ENCODE results near the gene ME3. TPM values are rescaled to one million over a fixed set of nuclear protein-coding genes. Genes with fewer than 3 reads are reported as not detected.
"Not testable (repeated sequence)": the region's sequence is repeated elsewhere in the genome, so short reads cannot be mapped to it uniquely, and the experiment has no call there.

ME3 gene
- total RNA-seq, 1 donor from 2014 or later: 16.7 TPM

DNA sequence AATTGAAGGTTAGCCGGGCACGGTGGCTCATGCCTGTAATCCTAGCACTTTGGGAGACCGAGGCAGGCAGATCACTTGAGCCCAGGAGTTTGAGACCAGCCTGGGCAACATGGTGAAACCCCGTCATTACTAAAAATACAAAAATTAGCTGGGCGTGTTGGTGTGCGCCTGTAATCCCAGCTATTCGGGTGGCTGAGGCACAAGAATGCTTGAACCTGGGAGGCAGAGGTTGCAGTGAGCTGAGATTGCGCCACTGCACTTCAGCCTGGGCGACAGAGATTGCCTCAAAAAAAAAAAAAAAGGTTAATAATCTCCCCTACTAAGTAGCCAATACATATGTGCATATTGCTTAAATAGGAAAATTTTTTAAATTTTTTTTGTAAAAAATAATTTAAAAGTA is 255.5 kb downstream of the ME3 start:
- not testable (repeated sequence) for H3K9ac ChIP-seq (ENCODE audit: low read depth in 1 of 3, low read length in 3 of 3); H3K27me3 ChIP-seq (ENCODE audit: control insufficient read depth in 3 of 3, insufficient read depth in 3 of 3, low read length in 3 of 3); H3K27ac ChIP-seq (ENCODE audit: low read depth, low read length); H3K4me3 ChIP-seq (ENCODE audit: low read length in 3 of 3); H3K4me1 ChIP-seq (ENCODE audit: control insufficient read depth in 3 of 3, insufficient read depth in 3 of 3, low read length in 3 of 3); H3K36me3 ChIP-seq (ENCODE audit: control insufficient read depth in 3 of 3, insufficient read depth in 3 of 3, low read length in 3 of 3); H3K9me3 ChIP-seq (ENCODE audit: control insufficient read depth in 3 of 3, low read length in 3 of 3)

- Histone ChIP-seq H3K27ac (ENCODE audit: low read depth, low read length) (no peak overlapping the region), H3K4me1 (ENCODE audit: control insufficient read depth in 3 of 3, insufficient read depth in 3 of 3, low read length in 3 of 3) (no peaks in the 10 kb centered on the region), H3K9ac (ENCODE audit: low read depth in 1 of 3, low read length in 3 of 3) (no peak overlapping the region), H3K4me3 (ENCODE audit: low read length in 3 of 3) (no peak overlapping the region), H3K36me3 (ENCODE audit: control insufficient read depth in 3 of 3, insufficient read depth in 3 of 3, low read length in 3 of 3) (peaks cover 0 to 4% (median 0%) of the 10 kb centered on the region in 3 donors), H3K27me3 (ENCODE audit: control insufficient read depth in 3 of 3, insufficient read depth in 3 of 3, low read length in 3 of 3) (no peaks in the 10 kb centered on the region), H3K9me3 (ENCODE audit: control insufficient read depth in 3 of 3, low read length in 3 of 3) (no peaks in the 10 kb centered on the region)
These were observed 255.9 kb downstream of the ME3 start for GRCh38 chr11:86416494-86416893.

DNA sequence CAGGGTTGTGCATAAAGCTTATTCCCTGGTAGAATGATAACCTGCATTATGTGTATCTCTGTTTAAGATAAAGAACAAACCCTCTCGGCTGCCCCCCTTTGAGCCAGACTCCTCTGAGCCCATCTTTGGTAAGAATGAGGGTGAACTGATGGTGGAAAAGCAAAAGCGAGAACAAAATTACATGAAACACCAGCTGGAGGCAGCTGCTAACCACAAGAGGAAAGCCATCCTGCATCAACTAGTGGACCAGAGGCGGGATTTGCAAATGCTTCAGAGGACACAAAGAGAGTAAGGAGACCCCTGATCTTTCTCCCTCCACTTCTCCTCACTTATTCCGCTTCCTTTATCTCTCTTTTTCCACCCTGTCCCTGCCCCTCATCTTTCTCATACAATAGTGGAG is 257.4 kb downstream of the ME3 start:
- peaks cover 0 to 4% (median 0%) of the 10 kb centered on the region in 3 donors for H3K36me3 ChIP-seq (ENCODE audit: control insufficient read depth in 3 of 3, insufficient read depth in 3 of 3, low read length in 3 of 3)
- no peak overlapping the region for H3K9ac ChIP-seq (ENCODE audit: low read depth in 1 of 3, low read length in 3 of 3)
- H3K27ac ChIP-seq (ENCODE audit: low read depth, low read length): no peak overlapping the region
- no peaks in the 10 kb centered on the region for H3K9me3 ChIP-seq (ENCODE audit: control insufficient read depth in 3 of 3, low read length in 3 of 3)
- no peak overlapping the region for H3K4me3 ChIP-seq (ENCODE audit: low read length in 3 of 3)
- H3K27me3 ChIP-seq (ENCODE audit: control insufficient read depth in 3 of 3, insufficient read depth in 3 of 3, low read length in 3 of 3): no peaks in the 10 kb centered on the region
- no peaks in the 10 kb centered on the region for H3K4me1 ChIP-seq (ENCODE audit: control insufficient read depth in 3 of 3, insufficient read depth in 3 of 3, low read length in 3 of 3)

- Histone ChIP-seq H3K4me3 (ENCODE audit: low read length in 3 of 3) (no peak overlapping the region), H3K9ac (ENCODE audit: low read depth in 1 of 3, low read length in 3 of 3) (no peak overlapping the region), H3K9me3 (ENCODE audit: control insufficient read depth in 3 of 3, low read length in 3 of 3) (no peaks in the 10 kb centered on the region), H3K27ac (ENCODE audit: low read depth, low read length) (no peak overlapping the region), H3K36me3 (ENCODE audit: control insufficient read depth in 3 of 3, insufficient read depth in 3 of 3, low read length in 3 of 3) (peaks cover 0 to 4% (median 0%) of the 10 kb centered on the region in 3 donors), H3K4me1 (ENCODE audit: control insufficient read depth in 3 of 3, insufficient read depth in 3 of 3, low read length in 3 of 3) (no peaks in the 10 kb centered on the region), H3K27me3 (ENCODE audit: control insufficient read depth in 3 of 3, insufficient read depth in 3 of 3, low read length in 3 of 3) (no peaks in the 10 kb centered on the region)
These were observed 258.4 kb downstream of the ME3 start for GRCh38 chr11:86414032-86414431.

DNA sequence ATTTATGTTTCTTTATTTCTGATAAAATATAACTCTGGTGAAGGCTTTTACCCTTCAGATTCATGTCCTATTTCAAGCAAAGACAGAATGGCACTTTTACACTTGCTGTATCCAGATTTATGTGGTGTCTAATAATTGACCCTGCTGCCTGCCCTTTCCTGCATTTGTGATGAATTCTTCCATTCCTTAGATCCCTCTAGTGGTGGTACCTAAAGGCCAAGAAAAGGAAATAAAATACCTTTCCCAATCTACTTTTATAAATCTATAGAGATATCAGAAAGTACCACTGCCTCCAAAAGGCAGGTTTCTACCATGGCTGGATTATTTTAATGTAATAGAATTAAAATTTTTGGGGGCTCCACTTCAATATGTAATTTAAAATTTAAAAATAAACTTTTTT is 263.6 kb downstream of the ME3 start:
- H3K27me3 ChIP-seq (ENCODE audit: control insufficient read depth in 3 of 3, insufficient read depth in 3 of 3, low read length in 3 of 3): no peaks in the 10 kb centered on the region
- H3K9me3 ChIP-seq (ENCODE audit: control insufficient read depth in 3 of 3, low read length in 3 of 3): no peaks in the 10 kb centered on the region
- H3K36me3 ChIP-seq (ENCODE audit: control insufficient read depth in 3 of 3, insufficient read depth in 3 of 3, low read length in 3 of 3): peaks cover 0 to 4% (median 0%) of the 10 kb centered on the region in 3 donors
- H3K9ac ChIP-seq (ENCODE audit: low read depth in 1 of 3, low read length in 3 of 3): no peak overlapping the region
- no peaks in the 10 kb centered on the region for H3K4me1 ChIP-seq (ENCODE audit: control insufficient read depth in 3 of 3, insufficient read depth in 3 of 3, low read length in 3 of 3)
- H3K27ac ChIP-seq (ENCODE audit: low read depth, low read length): no peak overlapping the region
- no peak overlapping the region for H3K4me3 ChIP-seq (ENCODE audit: low read length in 3 of 3)

DNA sequence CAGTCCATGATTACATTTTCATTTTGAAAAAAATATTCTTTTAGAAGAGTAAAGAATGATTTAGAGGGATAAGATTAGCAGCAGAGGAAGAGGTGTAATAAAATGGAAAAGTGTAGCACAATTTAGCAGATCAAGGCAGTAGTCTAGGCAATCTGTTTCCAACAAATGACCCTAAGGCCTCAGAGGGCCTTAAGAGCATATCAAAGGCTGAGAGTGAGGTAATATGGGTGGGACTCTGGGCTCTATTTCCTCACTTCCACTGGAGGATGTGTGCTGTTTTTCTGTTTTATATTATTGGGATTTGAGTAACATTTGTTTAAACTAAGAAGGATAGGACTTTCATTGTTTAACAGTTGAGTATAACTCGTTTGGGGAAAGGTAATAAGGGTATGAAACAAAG is 269.0 kb downstream of the ME3 start:
- H3K4me3 ChIP-seq (ENCODE audit: low read length in 3 of 3): no peak overlapping the region
- H3K27me3 ChIP-seq (ENCODE audit: control insufficient read depth in 3 of 3, insufficient read depth in 3 of 3, low read length in 3 of 3): no peaks in the 10 kb centered on the region
- H3K36me3 ChIP-seq (ENCODE audit: control insufficient read depth in 3 of 3, insufficient read depth in 3 of 3, low read length in 3 of 3): no peaks in the 10 kb centered on the region
- H3K9ac ChIP-seq (ENCODE audit: low read depth in 1 of 3, low read length in 3 of 3): no peak overlapping the region
- no peak overlapping the region for H3K27ac ChIP-seq (ENCODE audit: low read depth, low read length)
- H3K9me3 ChIP-seq (ENCODE audit: control insufficient read depth in 3 of 3, low read length in 3 of 3): no peaks in the 10 kb centered on the region
- H3K4me1 ChIP-seq (ENCODE audit: control insufficient read depth in 3 of 3, insufficient read depth in 3 of 3, low read length in 3 of 3): no peaks in the 10 kb centered on the region

- Histone ChIP-seq H3K36me3 (ENCODE audit: control insufficient read depth in 3 of 3, insufficient read depth in 3 of 3, low read length in 3 of 3) (no peaks in the 10 kb centered on the region), H3K27ac (ENCODE audit: low read depth, low read length) (no peak overlapping the region), H3K4me1 (ENCODE audit: control insufficient read depth in 3 of 3, insufficient read depth in 3 of 3, low read length in 3 of 3) (peaks cover 0 to 5% (median 0%) of the 10 kb centered on the region in 3 donors), H3K4me3 (ENCODE audit: low read length in 3 of 3) (no peak overlapping the region), H3K9me3 (ENCODE audit: control insufficient read depth in 3 of 3, low read length in 3 of 3) (no peaks in the 10 kb centered on the region), H3K9ac (ENCODE audit: low read depth in 1 of 3, low read length in 3 of 3) (no peak overlapping the region), H3K27me3 (ENCODE audit: control insufficient read depth in 3 of 3, insufficient read depth in 3 of 3, low read length in 3 of 3) (no peaks in the 10 kb centered on the region)
These were observed 274.3 kb downstream of the ME3 start for GRCh38 chr11:86398106-86398505.

DNA sequence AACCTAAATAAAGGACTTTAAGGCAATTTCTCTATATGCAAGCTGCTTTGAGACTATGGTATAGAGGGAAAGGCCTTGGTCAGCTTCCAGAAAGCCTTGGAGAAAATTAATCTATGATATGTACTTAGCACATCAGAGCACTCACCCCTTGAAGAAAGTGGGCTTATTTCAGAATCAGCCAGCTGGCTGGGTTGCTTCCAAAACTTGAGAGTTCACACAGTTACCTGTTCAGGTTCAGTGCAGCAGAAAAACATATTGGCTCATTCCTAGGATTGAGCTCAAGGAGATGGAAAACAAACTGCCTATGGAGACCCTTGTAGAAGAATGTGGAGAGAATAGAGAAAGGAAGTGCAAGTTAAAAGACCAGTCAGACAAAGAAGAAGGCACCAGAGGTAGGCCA is 275.1 kb downstream of the ME3 start:
- H3K27me3 ChIP-seq (ENCODE audit: control insufficient read depth in 3 of 3, insufficient read depth in 3 of 3, low read length in 3 of 3): no peaks in the 10 kb centered on the region
- peaks cover 0 to 5% (median 0%) of the 10 kb centered on the region in 3 donors for H3K4me1 ChIP-seq (ENCODE audit: control insufficient read depth in 3 of 3, insufficient read depth in 3 of 3, low read length in 3 of 3)
- no peak overlapping the region for H3K9ac ChIP-seq (ENCODE audit: low read depth in 1 of 3, low read length in 3 of 3)

DNA sequence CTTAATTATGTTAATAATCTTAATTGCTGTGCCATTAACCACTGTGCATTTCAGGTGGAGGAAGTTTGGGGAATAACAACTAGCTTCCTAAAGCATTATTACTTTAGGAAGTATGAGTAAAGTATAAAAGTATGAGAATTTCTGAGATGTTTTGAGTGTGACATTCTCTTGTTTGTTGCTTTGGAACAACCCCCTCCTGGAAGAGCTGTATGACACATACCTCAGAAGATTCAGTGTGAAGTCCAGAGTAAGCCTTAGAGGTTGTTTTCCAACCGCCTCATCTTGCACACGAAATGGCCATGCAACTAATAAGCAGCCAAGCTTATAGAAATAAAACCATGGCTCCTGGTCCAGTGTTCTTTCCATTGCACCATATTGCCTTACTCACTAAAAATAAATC is 276.0 kb downstream of the ME3 start:
- Histone ChIP-seq H3K36me3 (ENCODE audit: control insufficient read depth in 3 of 3, insufficient read depth in 3 of 3, low read length in 3 of 3) (no peaks in the 10 kb centered on the region), H3K27me3 (ENCODE audit: control insufficient read depth in 3 of 3, insufficient read depth in 3 of 3, low read length in 3 of 3) (no peaks in the 10 kb centered on the region), H3K9me3 (ENCODE audit: control insufficient read depth in 3 of 3, low read length in 3 of 3) (no peaks in the 10 kb centered on the region), H3K4me1 (ENCODE audit: control insufficient read depth in 3 of 3, insufficient read depth in 3 of 3, low read length in 3 of 3) (peaks cover 0 to 5% (median 0%) of the 10 kb centered on the region in 3 donors), H3K4me3 (ENCODE audit: low read length in 3 of 3) (no peak overlapping the region), H3K27ac (ENCODE audit: low read depth, low read length) (no peak overlapping the region), H3K9ac (ENCODE audit: low read depth in 1 of 3, low read length in 3 of 3) (no peak overlapping the region)

More for the DNA sequence above, 275.1 kb downstream of the ME3 start:
- Histone ChIP-seq H3K4me3 (ENCODE audit: low read length in 3 of 3) (no peak overlapping the region), H3K36me3 (ENCODE audit: control insufficient read depth in 3 of 3, insufficient read depth in 3 of 3, low read length in 3 of 3) (no peaks in the 10 kb centered on the region), H3K9me3 (ENCODE audit: control insufficient read depth in 3 of 3, low read length in 3 of 3) (no peaks in the 10 kb centered on the region), H3K27ac (ENCODE audit: low read depth, low read length) (no peak overlapping the region)

GRCh38 chr11:86395061-86395551 is 277.3 kb downstream of the ME3 start:
- Histone ChIP-seq H3K4me1 (ENCODE audit: control insufficient read depth in 3 of 3, insufficient read depth in 3 of 3, low read length in 3 of 3) (peaks cover 0 to 5% (median 0%) of the 10 kb centered on the region in 3 donors), H3K36me3 (ENCODE audit: control insufficient read depth in 3 of 3, insufficient read depth in 3 of 3, low read length in 3 of 3) (no peaks in the 10 kb centered on the region), H3K9ac (ENCODE audit: low read depth in 1 of 3, low read length in 3 of 3) (no peak overlapping the region), H3K27me3 (ENCODE audit: control insufficient read depth in 3 of 3, insufficient read depth in 3 of 3, low read length in 3 of 3) (no peaks in the 10 kb centered on the region), H3K27ac (ENCODE audit: low read depth, low read length) (peak overlapping the region; percentile 57), H3K4me3 (ENCODE audit: low read length in 3 of 3) (peak overlapping the region in 1 of 3 donors; percentile 23), H3K9me3 (ENCODE audit: control insufficient read depth in 3 of 3, low read length in 3 of 3) (no peaks in the 10 kb centered on the region)
